Measurements from ENCODE around the gene NDRG3. TPM values are rescaled to one million over a fixed set of nuclear protein-coding genes. Genes with fewer than 3 reads are reported as not detected.
A peak's percentile ranks its signal among the peaks of the same experiment; 100 is the strongest.
"Not testable (repeated sequence)": the region's sequence is repeated elsewhere in the genome, so short reads cannot be mapped to it uniquely, and the experiment has no call there.

Gene NDRG3
- total and polyA plus RNA-seq, 2 donors from 2014 or later, result 25.3 to 26.4 TPM

DNA sequence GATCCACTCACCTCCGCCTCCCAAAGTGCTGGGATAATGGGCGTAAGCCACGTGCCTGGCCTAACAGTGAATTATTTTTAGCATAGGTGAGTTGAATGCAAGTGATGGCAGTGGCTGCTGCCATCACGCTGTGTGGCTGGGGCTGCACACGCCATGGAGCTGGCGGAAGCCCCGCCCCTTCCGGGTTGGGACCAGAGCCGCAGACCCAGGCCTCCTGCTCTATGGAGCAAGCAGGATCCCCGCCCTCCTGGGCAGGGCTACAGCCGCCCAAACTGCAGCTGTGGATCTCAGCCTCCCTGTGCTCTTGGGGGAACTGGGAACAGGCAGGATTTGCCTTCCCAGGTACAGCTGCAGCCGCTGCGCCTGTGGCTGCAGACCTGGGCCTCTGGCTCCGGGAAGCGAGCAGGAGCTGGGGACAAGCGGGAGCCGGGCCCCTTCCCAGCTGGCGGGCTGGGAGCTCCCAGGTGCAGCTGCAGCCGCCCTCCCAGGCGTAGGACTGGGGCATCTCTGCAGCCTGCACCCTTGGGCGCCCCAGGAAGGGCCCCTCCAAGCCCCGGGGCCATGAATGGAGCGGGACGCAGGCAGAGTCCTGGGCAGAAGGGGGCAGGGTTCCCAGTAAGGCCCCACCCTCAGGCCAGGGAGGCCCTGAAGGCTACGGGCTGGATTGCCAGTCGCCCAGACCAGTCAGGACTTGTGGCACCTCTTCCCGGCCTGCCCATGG lies 69.0 kb downstream of the NDRG3 start:
- TF ChIP-seq, protein P1, sequence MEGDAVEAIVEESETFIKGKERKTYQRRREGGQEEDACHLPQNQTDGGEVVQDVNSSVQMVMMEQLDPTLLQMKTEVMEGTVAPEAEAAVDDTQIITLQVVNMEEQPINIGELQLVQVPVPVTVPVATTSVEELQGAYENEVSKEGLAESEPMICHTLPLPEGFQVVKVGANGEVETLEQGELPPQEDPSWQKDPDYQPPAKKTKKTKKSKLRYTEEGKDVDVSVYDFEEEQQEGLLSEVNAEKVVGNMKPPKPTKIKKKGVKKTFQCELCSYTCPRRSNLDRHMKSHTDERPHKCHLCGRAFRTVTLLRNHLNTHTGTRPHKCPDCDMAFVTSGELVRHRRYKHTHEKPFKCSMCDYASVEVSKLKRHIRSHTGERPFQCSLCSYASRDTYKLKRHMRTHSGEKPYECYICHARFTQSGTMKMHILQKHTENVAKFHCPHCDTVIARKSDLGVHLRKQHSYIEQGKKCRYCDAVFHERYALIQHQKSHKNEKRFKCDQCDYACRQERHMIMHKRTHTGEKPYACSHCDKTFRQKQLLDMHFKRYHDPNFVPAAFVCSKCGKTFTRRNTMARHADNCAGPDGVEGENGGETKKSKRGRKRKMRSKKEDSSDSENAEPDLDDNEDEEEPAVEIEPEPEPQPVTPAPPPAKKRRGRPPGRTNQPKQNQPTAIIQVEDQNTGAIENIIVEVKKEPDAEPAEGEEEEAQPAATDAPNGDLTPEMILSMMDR (IDR thresholded peaks at IDR 0.05; ENCODE audit: borderline replicate concordance, extremely low read depth, insufficient read depth), result no peak
- intact Hi-C loops (cut with DNase I), result no loop called here
- Histone ChIP-seq H3K4me3 (ENCODE audit: low read length in 3 of 3) (no peak overlapping the region), H3K27ac (ENCODE audit: low read depth in 2 of 2, low read length in 2 of 2) (no peak overlapping the region), H3K9me3 (ENCODE audit: control insufficient read depth in 2 of 3, insufficient read depth in 1 of 3, low read length in 3 of 3) (no peaks in the 10 kb centered on the region), H3K9ac (ENCODE audit: low read length in 3 of 3) (no peak overlapping the region), H3K4me1 (ENCODE audit: control insufficient read depth in 2 of 3, insufficient read depth in 2 of 3, low read depth in 1 of 3, low read length in 3 of 3) (no peaks in the 10 kb centered on the region), H3K27me3 (ENCODE audit: control insufficient read depth, insufficient read depth, low read length) (no peaks in the 10 kb centered on the region), H3K36me3 (ENCODE audit: control insufficient read depth in 2 of 3, insufficient read depth in 3 of 3, low read length in 3 of 3) (peaks cover 0 to 9% (median 2%) of the 10 kb centered on the region in 3 donors)
- DNase-seq, result no peak
- no peak for FAIRE-seq

- DNase-seq; H3K9me3 ChIP-seq (ENCODE audit: control insufficient read depth in 2 of 3, insufficient read depth in 1 of 3, low read length in 3 of 3); H3K4me1 ChIP-seq (ENCODE audit: control insufficient read depth in 2 of 3, insufficient read depth in 2 of 3, low read depth in 1 of 3, low read length in 3 of 3); intact Hi-C loops (cut with DNase I); H3K4me3 ChIP-seq (ENCODE audit: low read length in 3 of 3); H3K27me3 ChIP-seq (ENCODE audit: control insufficient read depth, insufficient read depth, low read length); H3K9ac ChIP-seq (ENCODE audit: low read length in 3 of 3); FAIRE-seq; H3K36me3 ChIP-seq (ENCODE audit: control insufficient read depth in 2 of 3, insufficient read depth in 3 of 3, low read length in 3 of 3); H3K27ac ChIP-seq (ENCODE audit: low read depth in 2 of 2, low read length in 2 of 2): not testable (repeated sequence)
These were observed 70.3 kb downstream of the NDRG3 start for GRCh38 chr20:36675545-36675944.

GRCh38 chr20:36672991-36673390 lies 72.9 kb downstream of the NDRG3 start:
- H3K27me3 ChIP-seq (ENCODE audit: control insufficient read depth, insufficient read depth, low read length), result no peaks in the 10 kb centered on the region
- no peak overlapping the region for H3K27ac ChIP-seq (ENCODE audit: low read depth in 2 of 2, low read length in 2 of 2)
- intact Hi-C loops (cut with DNase I), result no loop called here
- H3K4me3 ChIP-seq (ENCODE audit: low read length in 3 of 3), result no peak overlapping the region
- TF ChIP-seq, protein P1 (IDR thresholded peaks at IDR 0.05; ENCODE audit: borderline replicate concordance, extremely low read depth, insufficient read depth), result no peak
- DNase-seq (no peak), FAIRE-seq (no peak)
- H3K36me3 ChIP-seq (ENCODE audit: control insufficient read depth in 2 of 3, insufficient read depth in 3 of 3, low read length in 3 of 3), result no peaks in the 10 kb centered on the region
- H3K4me1 ChIP-seq (ENCODE audit: control insufficient read depth in 2 of 3, insufficient read depth in 2 of 3, low read depth in 1 of 3, low read length in 3 of 3), result no peaks in the 10 kb centered on the region
- H3K9me3 ChIP-seq (ENCODE audit: control insufficient read depth in 2 of 3, insufficient read depth in 1 of 3, low read length in 3 of 3), result no peaks in the 10 kb centered on the region
- H3K9ac ChIP-seq (ENCODE audit: low read length in 3 of 3), result no peak overlapping the region

GRCh38 chr20:36670665-36671357 lies 75.1 kb downstream of the NDRG3 start:
- FAIRE-seq (no peak), DNase-seq (peak in 1 of 5 donors; percentile 30)
- intact Hi-C loops (cut with DNase I), result no loop called here
- H3K4me3 ChIP-seq (ENCODE audit: low read length in 3 of 3), result no peak overlapping the region
- no peaks in the 10 kb centered on the region for H3K4me1 ChIP-seq (ENCODE audit: control insufficient read depth in 2 of 3, insufficient read depth in 2 of 3, low read depth in 1 of 3, low read length in 3 of 3)
- no peak overlapping the region for H3K9ac ChIP-seq (ENCODE audit: low read length in 3 of 3)
- no peaks in the 10 kb centered on the region for H3K27me3 ChIP-seq (ENCODE audit: control insufficient read depth, insufficient read depth, low read length)
- H3K27ac ChIP-seq (ENCODE audit: low read depth in 2 of 2, low read length in 2 of 2), result no peak overlapping the region
- no peaks in the 10 kb centered on the region for H3K36me3 ChIP-seq (ENCODE audit: control insufficient read depth in 2 of 3, insufficient read depth in 3 of 3, low read length in 3 of 3)
- TF ChIP-seq, protein P1 (IDR thresholded peaks at IDR 0.05; ENCODE audit: borderline replicate concordance, extremely low read depth, insufficient read depth), result no peak
- H3K9me3 ChIP-seq (ENCODE audit: control insufficient read depth in 2 of 3, insufficient read depth in 1 of 3, low read length in 3 of 3), result no peaks in the 10 kb centered on the region
